ENCODE results near the gene GPC3. TPM values are rescaled to one million over a fixed set of nuclear protein-coding genes. Genes with fewer than 3 reads are reported as not detected.

GPC3 gene
- total and polyA plus RNA-seq, 2 donors (not counting 3 experiments of a cell fraction or from before 2014, with no cell fraction given) = not detected

DNA sequence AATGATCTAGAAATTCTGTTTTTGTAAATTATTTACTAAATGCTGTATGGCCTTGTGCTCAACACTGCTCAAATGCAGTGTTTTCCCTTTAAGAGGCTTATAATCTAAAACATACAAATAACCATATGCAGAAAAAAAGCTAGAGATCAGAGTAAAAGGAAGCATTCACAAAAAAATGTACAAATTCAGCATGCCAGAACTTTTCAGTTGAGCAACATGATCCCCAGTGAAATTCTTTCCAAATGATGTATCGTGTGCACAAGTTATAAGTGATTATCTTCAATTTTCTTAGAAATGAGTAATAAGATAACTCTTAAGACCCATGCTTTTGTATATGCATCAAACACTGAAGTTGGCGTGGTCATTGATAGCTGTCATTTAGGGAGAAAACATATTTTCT lies 5.0 kb downstream of the GPC3 start:
- no peaks in the 10 kb centered on the region for H4K20me1 ChIP-seq (replicated peaks; ENCODE audit: control insufficient read depth, extremely low read depth, insufficient read depth, low read length)
- no peak overlapping the region for H3K27ac ChIP-seq (ENCODE audit: insufficient read depth, low read depth, low read length)
- H3K9me1 ChIP-seq (replicated peaks; ENCODE audit: control insufficient read depth, extremely low read depth, insufficient read depth, low read length) = no peaks in the 10 kb centered on the region
- H3K4me2 ChIP-seq (ENCODE audit: insufficient read depth, low read length) = no peak overlapping the region
- no peak for TF ChIP-seq POLR2AphosphoS5 (IDR thresholded peaks at IDR 0.05; ENCODE audit: insufficient read depth, low read depth, low read length)
- no peak for TF ChIP-seq GATA2 (IDR thresholded peaks at IDR 0.05; ENCODE audit: insufficient read depth, insufficient read length, low read depth, low read length)
- TF ChIP-seq POLR2A (IDR thresholded peaks at IDR 0.05; ENCODE audit: low read depth, low read length) = no peak
- no peak for TF ChIP-seq EZH2 (IDR thresholded peaks at IDR 0.05; ENCODE audit: borderline replicate concordance, low read depth, low read length, severe bottlenecking)
- TF ChIP-seq, protein P1, sequence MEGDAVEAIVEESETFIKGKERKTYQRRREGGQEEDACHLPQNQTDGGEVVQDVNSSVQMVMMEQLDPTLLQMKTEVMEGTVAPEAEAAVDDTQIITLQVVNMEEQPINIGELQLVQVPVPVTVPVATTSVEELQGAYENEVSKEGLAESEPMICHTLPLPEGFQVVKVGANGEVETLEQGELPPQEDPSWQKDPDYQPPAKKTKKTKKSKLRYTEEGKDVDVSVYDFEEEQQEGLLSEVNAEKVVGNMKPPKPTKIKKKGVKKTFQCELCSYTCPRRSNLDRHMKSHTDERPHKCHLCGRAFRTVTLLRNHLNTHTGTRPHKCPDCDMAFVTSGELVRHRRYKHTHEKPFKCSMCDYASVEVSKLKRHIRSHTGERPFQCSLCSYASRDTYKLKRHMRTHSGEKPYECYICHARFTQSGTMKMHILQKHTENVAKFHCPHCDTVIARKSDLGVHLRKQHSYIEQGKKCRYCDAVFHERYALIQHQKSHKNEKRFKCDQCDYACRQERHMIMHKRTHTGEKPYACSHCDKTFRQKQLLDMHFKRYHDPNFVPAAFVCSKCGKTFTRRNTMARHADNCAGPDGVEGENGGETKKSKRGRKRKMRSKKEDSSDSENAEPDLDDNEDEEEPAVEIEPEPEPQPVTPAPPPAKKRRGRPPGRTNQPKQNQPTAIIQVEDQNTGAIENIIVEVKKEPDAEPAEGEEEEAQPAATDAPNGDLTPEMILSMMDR (IDR thresholded peaks at IDR 0.05; ENCODE audit: extremely low read depth in 1 of 2, insufficient read depth in 1 of 2, low read depth in 1 of 2, low read length in 2 of 2) = no peak
- TF ChIP-seq, protein P2, sequence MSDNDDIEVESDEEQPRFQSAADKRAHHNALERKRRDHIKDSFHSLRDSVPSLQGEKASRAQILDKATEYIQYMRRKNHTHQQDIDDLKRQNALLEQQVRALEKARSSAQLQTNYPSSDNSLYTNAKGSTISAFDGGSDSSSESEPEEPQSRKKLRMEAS (IDR thresholded peaks at IDR 0.05; ENCODE audit: insufficient read depth, insufficient read length) = no peak
- no peak for TF ChIP-seq MYC (IDR thresholded peaks at IDR 0.05; ENCODE audit: low read depth, low read length)
- no peak for TF ChIP-seq FOS (IDR thresholded peaks at IDR 0.05; ENCODE audit: borderline replicate concordance, insufficient read depth, low read length)
- TF ChIP-seq JUN (IDR thresholded peaks at IDR 0.05; ENCODE audit: borderline replicate concordance, insufficient read depth, insufficient read length, low read depth) = no peak
- no TSS peak for BruUV-seq (replicated peaks)
- no peaks in the 10 kb centered on the region for H3K4me1 ChIP-seq (ENCODE audit: control insufficient read depth, extremely low read depth, insufficient read depth, low read length)
- DNase-seq (ENCODE audit: low read depth, low spot score) (no peak), FAIRE-seq (no peak)
- H3K9ac ChIP-seq (replicated peaks; ENCODE audit: extremely low read depth, insufficient read depth, low read length) = no peak overlapping the region
- dilution Hi-C loops (cut with MboI; ENCODE audit: extremely low pct_ligation_motif_present, low sequenced_read_pairs) (no loop called here), intact Hi-C loops (cut with micrococcal nuclease) (no loop called here)
- no peak overlapping the region for H2AFZ ChIP-seq (ENCODE audit: low read depth, low read length)
- ChIA-PET CTCF (no interaction called here), POLR2A (no interaction called here)
- no peaks in the 10 kb centered on the region for H3K36me3 ChIP-seq (ENCODE audit: control insufficient read depth in 2 of 2, extremely low read depth in 1 of 2, insufficient read depth in 2 of 2, low read length in 2 of 2)
- no peak overlapping the region for H3K4me3 ChIP-seq (replicated peaks in 1 of 3; ENCODE audit: insufficient read depth in 1 of 3, low read depth in 1 of 3, low read length in 3 of 3)
- no peaks in the 10 kb centered on the region for H3K79me2 ChIP-seq (ENCODE audit: control insufficient read depth, insufficient read depth, low read length)
- peaks cover 6 to 8% of the 10 kb centered on the region in 2 experiments for H3K27me3 ChIP-seq (ENCODE audit: control insufficient read depth in 2 of 2, insufficient read depth in 2 of 2, low read length in 2 of 2)
- no peaks in the 10 kb centered on the region for H3K9me3 ChIP-seq (replicated peaks; ENCODE audit: control insufficient read depth, insufficient read depth, low read length)
